ENCODE measurements around the gene TCEA2. TPM values are rescaled to one million over a fixed set of nuclear protein-coding genes. Genes with fewer than 3 reads are reported as not detected.

The TCEA2 gene
- total and polyA plus RNA-seq, 2 donors (not counting 1 experiment from before 2014, with no cell fraction given): 17.1 to 23.9 TPM

DNA sequence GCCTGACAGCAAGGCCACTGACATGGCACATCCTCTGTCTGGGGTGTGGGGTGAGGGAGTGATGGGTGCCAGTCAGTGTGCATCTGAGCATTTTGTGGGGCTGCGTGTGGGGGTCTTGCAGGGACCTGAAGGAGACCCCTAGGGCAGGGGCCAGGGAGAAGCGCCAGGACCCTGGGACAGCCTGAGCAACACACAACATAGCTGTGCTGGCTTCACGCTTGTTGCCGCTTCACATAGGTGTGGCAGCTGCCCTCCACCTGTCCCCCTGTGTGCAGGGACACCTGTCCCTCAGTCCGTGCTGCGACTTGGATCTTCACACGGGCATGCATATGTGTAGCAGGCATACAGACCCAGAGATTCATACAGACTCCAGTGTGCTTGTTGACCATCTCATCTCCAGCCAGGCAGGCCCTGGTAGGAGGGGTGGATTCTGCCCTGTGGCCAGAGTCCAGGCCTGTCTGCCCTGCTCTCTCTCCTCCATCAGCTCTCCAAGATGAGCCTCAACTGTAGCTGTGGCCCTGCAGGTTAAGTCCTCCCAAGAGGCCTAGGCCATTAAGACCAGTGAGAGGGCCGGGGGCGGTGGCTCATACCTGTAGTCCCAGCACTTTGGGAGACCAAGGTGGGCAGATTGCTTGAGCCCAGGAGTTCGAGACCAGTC lies 47.5 kb downstream of the TCEA2 start:
- Histone ChIP-seq H3K27me3 (ENCODE audit: control insufficient read depth, insufficient read depth, low read length) (peaks cover 3% of the 10 kb centered on the region), H3K79me2 (ENCODE audit: control insufficient read depth, insufficient read depth, low read length) (no peaks in the 10 kb centered on the region), H4K20me1 (ENCODE audit: control insufficient read depth, extremely low read depth, insufficient read depth, low read length) (no peaks in the 10 kb centered on the region), H3K9ac (ENCODE audit: insufficient read depth, low read length) (no peak overlapping the region), H3K4me2 (ENCODE audit: extremely low read depth, insufficient read depth, low read length) (no peak overlapping the region), H3K4me3 (replicated peaks in 1 of 4; ENCODE audit: control extremely low read depth in 1 of 4, insufficient read depth in 1 of 4, low read depth in 3 of 4, low read length in 4 of 4) (no peak overlapping the region), H3K4me1 (ENCODE audit: control insufficient read depth, extremely low read depth, insufficient read depth, low read length) (no peaks in the 10 kb centered on the region), H2AFZ (ENCODE audit: low read length) (no peak overlapping the region), H3K27ac (ENCODE audit: insufficient read depth, low read length) (no peak overlapping the region), H3K36me3 (ENCODE audit: control insufficient read depth, insufficient read depth, low read length) (no peaks in the 10 kb centered on the region), H3K9me3 (ENCODE audit: control insufficient read depth, insufficient read depth, low read depth, low read length) (no peaks in the 10 kb centered on the region)
- TF ChIP-seq EZH2 (IDR thresholded peaks at IDR 0.05; ENCODE audit: low read length, missing control alignments): no peak
- DNase-seq (ENCODE audit: low read depth in 2 of 2): no peak

DNA sequence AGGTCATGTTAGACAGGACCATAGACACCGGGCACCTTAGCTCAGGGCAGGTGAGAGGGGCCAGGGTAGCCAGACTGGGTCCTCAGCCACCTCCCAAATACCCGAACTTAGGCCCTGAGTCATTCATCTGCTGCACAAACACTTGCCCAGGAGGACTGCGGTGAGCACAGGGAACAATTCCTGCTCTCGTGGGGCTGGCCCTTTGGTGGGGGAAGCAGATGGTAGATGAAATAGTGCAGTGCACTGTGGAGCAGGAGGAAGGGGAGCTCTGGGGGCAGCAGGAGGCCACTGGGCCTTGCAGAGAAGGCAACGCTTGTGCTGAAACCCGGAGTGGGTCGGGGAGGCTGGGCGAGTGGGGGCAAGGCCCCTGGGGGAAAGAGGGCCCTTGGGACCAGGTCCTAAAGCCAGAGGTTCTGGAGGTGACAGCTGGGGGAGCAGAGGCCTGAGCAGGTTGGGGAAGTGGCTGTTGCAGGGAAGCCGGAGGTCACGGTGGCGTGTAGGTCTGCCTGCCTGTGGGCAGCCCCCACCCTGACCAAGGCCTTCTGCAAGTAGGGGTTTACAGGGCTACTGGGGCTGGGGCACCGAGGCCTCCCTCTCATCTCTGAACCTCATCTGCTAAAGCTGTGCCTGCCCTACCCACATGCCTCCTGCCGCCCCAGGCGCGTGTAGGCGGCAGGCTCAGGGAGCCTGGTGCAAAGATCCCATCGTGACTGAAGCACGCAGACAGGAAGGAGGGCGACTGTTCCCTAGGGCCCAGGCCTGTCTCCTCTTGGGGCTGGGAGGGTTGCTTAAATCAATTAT lies 49.0 kb downstream of the TCEA2 start:
- no peak for DNase-seq (ENCODE audit: low read depth in 2 of 2)
- no peak overlapping the region for H3K4me2 ChIP-seq (ENCODE audit: extremely low read depth, insufficient read depth, low read length)
- no peaks in the 10 kb centered on the region for H4K20me1 ChIP-seq (ENCODE audit: control insufficient read depth, extremely low read depth, insufficient read depth, low read length)
- TF ChIP-seq EZH2 (IDR thresholded peaks at IDR 0.05; ENCODE audit: low read length, missing control alignments): no peak
- TF ChIP-seq, protein P1, sequence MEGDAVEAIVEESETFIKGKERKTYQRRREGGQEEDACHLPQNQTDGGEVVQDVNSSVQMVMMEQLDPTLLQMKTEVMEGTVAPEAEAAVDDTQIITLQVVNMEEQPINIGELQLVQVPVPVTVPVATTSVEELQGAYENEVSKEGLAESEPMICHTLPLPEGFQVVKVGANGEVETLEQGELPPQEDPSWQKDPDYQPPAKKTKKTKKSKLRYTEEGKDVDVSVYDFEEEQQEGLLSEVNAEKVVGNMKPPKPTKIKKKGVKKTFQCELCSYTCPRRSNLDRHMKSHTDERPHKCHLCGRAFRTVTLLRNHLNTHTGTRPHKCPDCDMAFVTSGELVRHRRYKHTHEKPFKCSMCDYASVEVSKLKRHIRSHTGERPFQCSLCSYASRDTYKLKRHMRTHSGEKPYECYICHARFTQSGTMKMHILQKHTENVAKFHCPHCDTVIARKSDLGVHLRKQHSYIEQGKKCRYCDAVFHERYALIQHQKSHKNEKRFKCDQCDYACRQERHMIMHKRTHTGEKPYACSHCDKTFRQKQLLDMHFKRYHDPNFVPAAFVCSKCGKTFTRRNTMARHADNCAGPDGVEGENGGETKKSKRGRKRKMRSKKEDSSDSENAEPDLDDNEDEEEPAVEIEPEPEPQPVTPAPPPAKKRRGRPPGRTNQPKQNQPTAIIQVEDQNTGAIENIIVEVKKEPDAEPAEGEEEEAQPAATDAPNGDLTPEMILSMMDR (conservative IDR thresholded peaks at IDR 0.05 in 1 of 2, IDR thresholded peaks at IDR 0.05 in 1 of 2; ENCODE audit: low read depth in 1 of 2, low read length in 2 of 2): no peak
- H3K4me3 ChIP-seq (replicated peaks in 1 of 4; ENCODE audit: control extremely low read depth in 1 of 4, insufficient read depth in 1 of 4, low read depth in 3 of 4, low read length in 4 of 4): no peak overlapping the region
- H3K79me2 ChIP-seq (ENCODE audit: control insufficient read depth, insufficient read depth, low read length): no peaks in the 10 kb centered on the region
- no peaks in the 10 kb centered on the region for H3K4me1 ChIP-seq (ENCODE audit: control insufficient read depth, extremely low read depth, insufficient read depth, low read length)
- no peaks in the 10 kb centered on the region for H3K9me3 ChIP-seq (ENCODE audit: control insufficient read depth, insufficient read depth, low read depth, low read length)
- H2AFZ ChIP-seq (ENCODE audit: low read length): no peak overlapping the region
- H3K27ac ChIP-seq (ENCODE audit: insufficient read depth, low read length): no peak overlapping the region
- no peak overlapping the region for H3K9ac ChIP-seq (ENCODE audit: insufficient read depth, low read length)
- no peaks in the 10 kb centered on the region for H3K36me3 ChIP-seq (ENCODE audit: control insufficient read depth, insufficient read depth, low read length)
- H3K27me3 ChIP-seq (ENCODE audit: control insufficient read depth, insufficient read depth, low read length): peaks cover 5% of the 10 kb centered on the region

DNA sequence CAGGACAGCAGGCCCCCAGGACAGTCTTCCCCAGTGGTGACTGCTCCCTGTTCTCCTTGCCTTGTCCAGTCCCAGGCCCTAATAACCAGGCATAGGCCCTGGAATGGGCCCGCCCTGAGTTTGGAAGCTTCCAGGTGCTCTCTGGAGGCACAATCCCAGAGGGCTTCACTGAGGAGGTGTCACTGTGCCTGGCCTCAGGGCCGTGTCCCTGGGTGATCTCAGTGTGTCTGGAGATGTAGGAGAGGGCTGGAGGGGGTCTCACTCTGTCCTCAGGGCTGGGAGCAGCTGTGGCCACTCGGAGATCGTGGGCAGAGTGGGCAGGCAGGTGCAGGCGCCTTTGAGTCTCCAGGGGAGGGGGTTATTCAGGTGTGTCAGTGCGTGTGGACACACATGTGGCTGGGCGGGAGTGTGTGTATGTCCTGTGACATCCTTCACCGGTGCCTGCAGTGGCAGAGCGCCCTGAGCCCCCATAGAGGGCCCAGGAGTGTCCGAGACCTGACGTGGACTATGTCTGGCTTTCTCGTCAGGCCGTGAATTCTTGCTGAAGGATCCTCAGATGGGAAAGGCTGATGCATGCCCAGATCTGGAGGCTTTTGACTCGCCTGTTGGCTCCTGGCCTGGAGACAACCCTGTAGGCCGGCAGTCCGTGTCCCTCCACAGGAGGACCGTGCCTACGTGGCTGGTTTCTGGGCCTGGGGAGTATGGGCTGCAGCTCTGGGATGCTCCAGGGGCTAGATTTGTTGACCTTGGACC lies 49.9 kb downstream of the TCEA2 start:
- H3K4me3 ChIP-seq (replicated peaks in 1 of 4; ENCODE audit: control extremely low read depth in 1 of 4, insufficient read depth in 1 of 4, low read depth in 3 of 4, low read length in 4 of 4): no peak overlapping the region
- H4K20me1 ChIP-seq (ENCODE audit: control insufficient read depth, extremely low read depth, insufficient read depth, low read length): no peaks in the 10 kb centered on the region
- no peaks in the 10 kb centered on the region for H3K9me3 ChIP-seq (ENCODE audit: control insufficient read depth, insufficient read depth, low read depth, low read length)
- H3K79me2 ChIP-seq (ENCODE audit: control insufficient read depth, insufficient read depth, low read length): no peaks in the 10 kb centered on the region
- TF ChIP-seq, protein P1 (conservative IDR thresholded peaks at IDR 0.05 in 1 of 2, IDR thresholded peaks at IDR 0.05 in 1 of 2; ENCODE audit: low read depth in 1 of 2, low read length in 2 of 2): no peak
- TF ChIP-seq EZH2 (IDR thresholded peaks at IDR 0.05; ENCODE audit: low read length, missing control alignments): no peak
- H3K4me2 ChIP-seq (ENCODE audit: extremely low read depth, insufficient read depth, low read length): no peak overlapping the region
- no peak overlapping the region for H3K9ac ChIP-seq (ENCODE audit: insufficient read depth, low read length)
- no peaks in the 10 kb centered on the region for H3K4me1 ChIP-seq (ENCODE audit: control insufficient read depth, extremely low read depth, insufficient read depth, low read length)
- no peak for DNase-seq (ENCODE audit: low read depth in 2 of 2)
- no peak overlapping the region for H2AFZ ChIP-seq (ENCODE audit: low read length)
- no peaks in the 10 kb centered on the region for H3K36me3 ChIP-seq (ENCODE audit: control insufficient read depth, insufficient read depth, low read length)
- peaks cover 2% of the 10 kb centered on the region for H3K27me3 ChIP-seq (ENCODE audit: control insufficient read depth, insufficient read depth, low read length)
- H3K27ac ChIP-seq (ENCODE audit: insufficient read depth, low read length): no peak overlapping the region

Measured in fibroblast of lung (primary cell).